SK-N-SH (cell line): ENCODE data around the gene TACC2. TPM values are rescaled to one million over a fixed set of nuclear protein-coding genes. Genes with fewer than 3 reads are reported as not detected.

Experiments
- CTCF ChIA-PET: fragments of 300-600, 350-600 bp; formaldehyde crosslinking; extraction: SDS; loops from one replicate; lab custom pipeline; 2021; lab: Yijun Ruan, JAX
- POLR2A ChIA-PET: fragments of 350-600 bp; sonication (Branson Sonifier 250); formaldehyde crosslinking; extraction: SDS; loops from one replicate; lab custom pipeline; 2020; ENCODE audit warnings: antibody characterized with exemption, inconsistent platforms; lab: Yijun Ruan, JAX
- DNase-seq: peaks from one replicate; pipeline ENCODE4 v3.0.0; 2012
- H2AFZ ChIP-seq: fragments of 200-600 bp; sonication (generic); 2 replicates; pipeline ENCODE4 v1.8.1; 2016; ENCODE audit warnings: antibody characterized with exemption, mild to moderate bottlenecking, low read depth
- H3F3A ChIP-seq: fragments of 200-600 bp; sonication (generic); replicated peaks from 2 replicates; pipeline ENCODE3; 2016; ENCODE audit warnings: antibody characterized with exemption, mild to moderate bottlenecking; ENCODE audit not compliant: insufficient read depth
- H3K27ac ChIP-seq, 2 experiments: fragments of 200-500 bp in 1 of 2; fragments of 200-600 bp in 1 of 2; sonication (Bioruptor generic) in 1 of 2; sonication (generic), shearing (Covaris generic) in 1 of 2; 2 replicates each; pipeline versions ENCODE4 v1.5.1 to v1.6.1; 2014 to 2016; ENCODE audit warnings: low read depth in 2 of 2, inconsistent platforms in 1 of 2, low read length in 1 of 2, mild to moderate bottlenecking in 1 of 2, mixed read lengths in 1 of 2
- H3K27me3 ChIP-seq: fragments of 200-600 bp; sonication (generic), shearing (Covaris generic); 2 replicates; pipeline ENCODE4 v1.6.1; 2016; ENCODE audit warnings: mixed run types; ENCODE audit not compliant: insufficient read depth
- H3K36me3 ChIP-seq, 2 experiments: fragments of 200-500 bp in 1 of 2; fragments of 200-600 bp in 1 of 2; sonication (Bioruptor generic) in 1 of 2; sonication (generic) in 1 of 2; replicated peaks in 1 of 2; 2 replicates each; pipeline versions ENCODE3 to v1.5.1; 2014 to 2016; ENCODE audit warnings: low read length in 1 of 2, mild to moderate bottlenecking in 1 of 2; ENCODE audit not compliant: insufficient read depth in 2 of 2, control insufficient read depth in 1 of 2
- H3K4me1 ChIP-seq, 2 experiments: fragments of 200-500 bp in 1 of 2; fragments of 200-600 bp in 1 of 2; sonication (Bioruptor generic) in 1 of 2; sonication (generic), shearing (Covaris generic) in 1 of 2; 2 replicates each; pipeline versions ENCODE4 v1.5.1 to v1.6.1; 2014 to 2016; ENCODE audit warnings: low read depth in 1 of 2, low read length in 1 of 2, mixed run types in 1 of 2; ENCODE audit not compliant: insufficient read depth in 2 of 2, control insufficient read depth in 1 of 2
- H3K4me2 ChIP-seq: fragments of 200-600 bp; sonication (generic), shearing (Covaris generic); 2 replicates; pipeline ENCODE4 v1.6.1; 2017; ENCODE audit warnings: mixed run types
- H3K4me3 ChIP-seq, 2 experiments: fragments of 200-500 bp in 1 of 2; fragments of 200-600 bp in 1 of 2; sonication (Bioruptor generic) in 1 of 2; sonication (generic), shearing (Covaris generic) in 1 of 2; 2 replicates each; pipeline versions ENCODE4 v1.5.1 to v1.8.1; 2014 to 2016; ENCODE audit warnings: low read depth in 2 of 2, inconsistent platforms in 1 of 2, low read length in 1 of 2, mild to moderate bottlenecking in 1 of 2, mixed read lengths in 1 of 2, moderate library complexity in 1 of 2
- H3K79me2 ChIP-seq: fragments of 200-600 bp; sonication (generic); 2 replicates; pipeline ENCODE4 v1.8.1; 2017; ENCODE audit warnings: mild to moderate bottlenecking; ENCODE audit not compliant: insufficient read depth
- H3K9ac ChIP-seq: fragments of 200-600 bp; sonication (generic); 2 replicates; pipeline ENCODE4 v1.6.1; 2017; ENCODE audit warnings: mixed run types
- H3K9me2 ChIP-seq: fragments of 200-600 bp; sonication (generic); 2 replicates; pipeline ENCODE4 v1.6.1; 2017; ENCODE audit warnings: mixed run types
- H3K9me3 ChIP-seq: fragments of 200-600 bp; sonication (generic); 2 replicates; pipeline ENCODE4 v1.6.1; 2017; ENCODE audit warnings: mixed run types, mild to moderate bottlenecking, moderate library complexity
- H4K20me1 ChIP-seq: fragments of 200-600 bp; sonication (generic); 2 replicates; pipeline ENCODE4 v1.6.1; 2017; ENCODE audit warnings: mild to moderate bottlenecking, mixed run types; ENCODE audit not compliant: insufficient read depth
- CHD2 ChIP-seq: fragments of 150-350 bp; IDR thresholded peaks from 2 replicates; pipeline ENCODE4 v1.6.1; 2018; ENCODE audit warnings: low read length; ENCODE audit not compliant: partially characterized antibody
- EZH2phosphoT487 ChIP-seq: fragments of 200-600 bp; sonication (generic); IDR thresholded peaks from 2 replicates; pipeline ENCODE4 v1.6.1; 2017; ENCODE audit warnings: low read depth, mixed run types, mild to moderate bottlenecking, antibody characterized with exemption, moderate library complexity, borderline replicate concordance
- GATA2 ChIP-seq: sonication (generic); formaldehyde crosslinking; IDR thresholded peaks from 2 replicates; pipeline ENCODE4 v1.5.0; 2020; ENCODE audit warnings: mild to moderate bottlenecking, missing genetic modification reagents
- JUND ChIP-seq: IDR thresholded peaks from 2 replicates; pipeline ENCODE4 v1.4.0; 2012
- MXI1 ChIP-seq: IDR thresholded peaks from 2 replicates; pipeline ENCODE4 v1.6.1; 2012; ENCODE audit warnings: mild to moderate bottlenecking, low read depth, low read length, improper control_type of control experiment
- POLR2AphosphoS5 ChIP-seq: IDR thresholded peaks from 2 replicates; pipeline ENCODE4 v1.6.1; 2012; ENCODE audit warnings: low read depth, low read length
- RFX5 ChIP-seq: IDR thresholded peaks from 2 replicates; pipeline ENCODE4 v1.6.1; 2012; ENCODE audit warnings: mild to moderate bottlenecking, improper control_type of control experiment, low read length
- RXRA ChIP-seq: IDR thresholded peaks from 2 replicates; pipeline ENCODE4 v1.4.0; 2012; ENCODE audit warnings: low read depth, mild to moderate bottlenecking, borderline replicate concordance
- TCF12 ChIP-seq: IDR thresholded peaks from 2 replicates; pipeline ENCODE4 v1.4.0; 2012
- YY1 ChIP-seq: IDR thresholded peaks from 2 replicates; pipeline ENCODE4 v1.4.0; 2012; ENCODE audit warnings: low read depth, mild to moderate bottlenecking
- WGBS: methylation state at CpG from one replicate; pipeline ENCODE4 v1.1.6; 2017; ENCODE audit warnings: low lambda C conversion rate; 5-methylcytosine and 5-hydroxymethylcytosine counted together
- polyA plus RNA-seq, 3 experiments: library from polyadenylated mRNA; depleted of rRNA; stranded (reverse); fragments of >200 nt; gene quantifications; 2 replicates each; pipeline ENCODE4 v1.2.3, GENCODE V29; 2012
- TF ChIP-seq, protein P1 (sequence below): IDR thresholded peaks from 2 replicates; pipeline ENCODE4 v1.4.0; 2012; ENCODE audit warnings: low read depth
- TF ChIP-seq, protein P2 (sequence below): IDR thresholded peaks from 2 replicates; pipeline ENCODE4 v1.4.0; 2012; ENCODE audit warnings: low read depth, borderline replicate concordance
- TF ChIP-seq, protein P3 (sequence below): IDR thresholded peaks from 2 replicates; pipeline ENCODE4; 2012
- TF ChIP-seq, protein P4 (sequence below): IDR thresholded peaks from 2 replicates; pipeline ENCODE4 v1.6.1; 2012; ENCODE audit warnings: mild to moderate bottlenecking, low read depth, low read length, moderate library complexity
- TF ChIP-seq, protein P5 (sequence below): fragments of 150-350 bp; IDR thresholded peaks from 2 replicates; pipeline ENCODE4 v1.6.1; 2016; ENCODE audit warnings: mild to moderate bottlenecking, low read depth, low read length

Gene TACC2
- polyA plus RNA-seq, 1 of the 3 experiments (the other 2 are of a cell fraction): 8.8 TPM

DNA sequence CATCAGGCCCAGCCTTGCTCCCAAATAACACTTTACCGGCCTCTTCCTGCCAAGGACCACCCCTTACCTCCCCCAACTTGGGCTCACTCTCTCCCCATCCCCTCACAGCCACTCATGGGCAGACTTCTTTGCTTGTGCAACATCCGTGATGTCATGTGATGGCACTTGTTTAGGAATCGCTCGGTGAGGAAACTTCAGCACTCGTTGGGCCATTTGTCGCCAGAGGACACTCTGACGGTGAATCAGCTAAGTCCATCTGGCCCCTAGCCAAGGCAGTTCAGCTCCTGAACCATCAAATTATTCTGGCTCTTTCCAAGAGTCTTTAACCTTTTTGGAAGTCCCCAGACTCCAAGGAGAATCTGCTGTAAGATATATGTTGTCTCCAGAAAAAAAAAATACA, 301.4 kb downstream of the TACC2 start (continued):
- no peak for TF ChIP-seq RXRA
- TF ChIP-seq, protein P1, sequence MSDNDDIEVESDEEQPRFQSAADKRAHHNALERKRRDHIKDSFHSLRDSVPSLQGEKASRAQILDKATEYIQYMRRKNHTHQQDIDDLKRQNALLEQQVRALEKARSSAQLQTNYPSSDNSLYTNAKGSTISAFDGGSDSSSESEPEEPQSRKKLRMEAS: no peak
- TF ChIP-seq, all 33 proteins: peak for 0

DNA sequence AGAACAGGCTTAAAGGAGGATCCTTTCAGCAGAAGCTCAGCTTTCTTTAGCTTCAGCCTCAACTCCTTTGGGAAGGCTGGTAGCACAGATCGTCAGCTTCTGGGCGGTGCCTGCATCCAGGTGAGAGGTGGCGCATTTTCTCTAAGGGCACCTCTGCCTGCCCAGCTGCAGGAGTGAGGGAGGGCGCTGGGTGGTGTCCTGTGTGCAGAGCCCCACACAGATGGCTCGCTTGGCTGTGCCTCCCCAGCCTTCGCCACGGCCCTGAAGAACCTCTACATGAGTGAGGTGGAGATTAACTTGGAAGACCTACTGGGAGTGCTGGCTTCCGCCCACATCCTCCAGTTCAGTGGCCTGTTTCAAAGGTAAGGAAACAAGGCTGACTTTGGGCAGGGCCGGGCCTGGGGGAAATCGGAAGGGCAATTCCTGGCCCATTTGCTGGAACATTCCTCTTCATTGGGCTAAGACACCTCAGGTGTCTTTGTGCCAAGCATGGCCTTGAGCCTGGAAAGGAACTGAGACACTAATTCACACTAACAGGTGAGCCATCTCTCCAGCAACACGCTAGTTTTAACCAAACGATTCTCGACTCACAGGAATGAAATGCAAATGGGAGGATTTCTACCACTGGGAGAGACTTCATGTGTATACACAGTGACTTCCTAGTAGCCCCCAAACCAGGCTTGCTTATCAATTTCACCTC, 302.0 kb downstream of the TACC2 start:
- no peaks in the 10 kb centered on the region for H3F3A ChIP-seq
- no peak overlapping the region for H3K9ac ChIP-seq
- ChIA-PET POLR2A (no interaction called here), CTCF (no interaction called here)
- H3K36me3 ChIP-seq: no peaks in the 10 kb centered on the region
- H3K4me1 ChIP-seq: no peaks in the 10 kb centered on the region; a peak in 1 of 4 replicates
- WGBS: 80% methylated on average over 8 of the region's 13 CpGs
- no peaks in the 10 kb centered on the region for H3K27me3 ChIP-seq
- no peaks in the 10 kb centered on the region for H3K79me2 ChIP-seq
- H3K27ac ChIP-seq: no peak overlapping the region
- H2AFZ ChIP-seq: no peak overlapping the region
- no peaks in the 10 kb centered on the region for H3K9me2 ChIP-seq
- H3K4me2 ChIP-seq: no peak overlapping the region
- no peaks in the 10 kb centered on the region for H3K9me3 ChIP-seq
- DNase-seq: no peak
- no peaks in the 10 kb centered on the region for H4K20me1 ChIP-seq
- H3K4me3 ChIP-seq: no peak overlapping the region
- TF ChIP-seq YY1 (no peak), JUND (no peak), POLR2AphosphoS5 (no peak), CHD2 (no peak)
- TF ChIP-seq, protein P2, sequence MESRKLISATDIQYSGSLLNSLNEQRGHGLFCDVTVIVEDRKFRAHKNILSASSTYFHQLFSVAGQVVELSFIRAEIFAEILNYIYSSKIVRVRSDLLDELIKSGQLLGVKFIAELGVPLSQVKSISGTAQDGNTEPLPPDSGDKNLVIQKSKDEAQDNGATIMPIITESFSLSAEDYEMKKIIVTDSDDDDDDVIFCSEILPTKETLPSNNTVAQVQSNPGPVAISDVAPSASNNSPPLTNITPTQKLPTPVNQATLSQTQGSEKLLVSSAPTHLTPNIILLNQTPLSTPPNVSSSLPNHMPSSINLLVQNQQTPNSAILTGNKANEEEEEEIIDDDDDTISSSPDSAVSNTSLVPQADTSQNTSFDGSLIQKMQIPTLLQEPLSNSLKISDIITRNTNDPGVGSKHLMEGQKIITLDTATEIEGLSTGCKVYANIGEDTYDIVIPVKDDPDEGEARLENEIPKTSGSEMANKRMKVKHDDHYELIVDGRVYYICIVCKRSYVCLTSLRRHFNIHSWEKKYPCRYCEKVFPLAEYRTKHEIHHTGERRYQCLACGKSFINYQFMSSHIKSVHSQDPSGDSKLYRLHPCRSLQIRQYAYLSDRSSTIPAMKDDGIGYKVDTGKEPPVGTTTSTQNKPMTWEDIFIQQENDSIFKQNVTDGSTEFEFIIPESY: no peak
- TF ChIP-seq, protein P3, sequence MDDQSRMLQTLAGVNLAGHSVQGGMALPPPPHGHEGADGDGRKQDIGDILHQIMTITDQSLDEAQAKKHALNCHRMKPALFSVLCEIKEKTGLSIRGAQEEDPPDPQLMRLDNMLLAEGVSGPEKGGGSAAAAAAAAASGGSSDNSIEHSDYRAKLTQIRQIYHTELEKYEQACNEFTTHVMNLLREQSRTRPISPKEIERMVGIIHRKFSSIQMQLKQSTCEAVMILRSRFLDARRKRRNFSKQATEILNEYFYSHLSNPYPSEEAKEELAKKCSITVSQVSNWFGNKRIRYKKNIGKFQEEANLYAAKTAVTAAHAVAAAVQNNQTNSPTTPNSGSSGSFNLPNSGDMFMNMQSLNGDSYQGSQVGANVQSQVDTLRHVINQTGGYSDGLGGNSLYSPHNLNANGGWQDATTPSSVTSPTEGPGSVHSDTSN: no peak
- TF ChIP-seq, all 33 proteins: peak for 0

DNA sequence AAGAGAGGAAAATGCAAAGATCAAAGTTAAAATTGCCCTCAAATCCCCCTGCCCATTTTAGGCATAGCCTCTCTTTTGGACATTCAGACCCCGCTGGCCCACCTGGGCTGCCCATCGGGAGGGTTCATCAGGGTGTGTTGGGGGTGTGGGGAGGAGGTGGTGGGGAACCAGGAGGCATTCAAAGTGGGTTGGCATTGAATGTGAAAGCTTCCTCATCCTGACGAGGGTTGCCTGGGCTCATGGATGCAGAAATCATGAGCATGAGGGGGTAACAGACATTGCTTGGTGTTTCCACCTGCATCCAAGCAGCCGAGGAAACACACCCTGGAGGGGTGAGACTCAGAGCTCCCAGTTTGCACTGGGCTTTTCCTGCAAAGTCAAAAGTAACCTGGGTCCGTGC, 302.8 kb downstream of the TACC2 start:
- no peak overlapping the region for H3K27ac ChIP-seq
- H3K9me3 ChIP-seq: no peaks in the 10 kb centered on the region
- no peaks in the 10 kb centered on the region; the same call in 1 of the 2 replicates for H3K27me3 ChIP-seq
- no peaks in the 10 kb centered on the region; a peak in 1 of 4 replicates for H3K4me1 ChIP-seq
- POLR2A ChIA-PET: no interaction called here
- CTCF ChIA-PET: interaction anchor here (1.0 to 2.3 kb wide), 2 partner anchors 24 to 144 kb away, joined by 3 to 7 read pairs; no protein-coding TSS in a partner anchor
- no peak overlapping the region for H3K4me3 ChIP-seq
- no peaks in the 10 kb centered on the region for H3F3A ChIP-seq
- DNase-seq: no peak
- no peaks in the 10 kb centered on the region for H3K36me3 ChIP-seq
- no peaks in the 10 kb centered on the region for H4K20me1 ChIP-seq
- H3K9me2 ChIP-seq: no peaks in the 10 kb centered on the region
- H3K4me2 ChIP-seq: no peak overlapping the region
- H3K9ac ChIP-seq: no peak overlapping the region
- no peaks in the 10 kb centered on the region for H3K79me2 ChIP-seq
- WGBS: 69% methylated on average over 5 of the region's 5 CpGs
- no peak overlapping the region for H2AFZ ChIP-seq
- no peak for TF ChIP-seq EZH2phosphoT487
- TF ChIP-seq MXI1: no peak
- TF ChIP-seq, protein P4, sequence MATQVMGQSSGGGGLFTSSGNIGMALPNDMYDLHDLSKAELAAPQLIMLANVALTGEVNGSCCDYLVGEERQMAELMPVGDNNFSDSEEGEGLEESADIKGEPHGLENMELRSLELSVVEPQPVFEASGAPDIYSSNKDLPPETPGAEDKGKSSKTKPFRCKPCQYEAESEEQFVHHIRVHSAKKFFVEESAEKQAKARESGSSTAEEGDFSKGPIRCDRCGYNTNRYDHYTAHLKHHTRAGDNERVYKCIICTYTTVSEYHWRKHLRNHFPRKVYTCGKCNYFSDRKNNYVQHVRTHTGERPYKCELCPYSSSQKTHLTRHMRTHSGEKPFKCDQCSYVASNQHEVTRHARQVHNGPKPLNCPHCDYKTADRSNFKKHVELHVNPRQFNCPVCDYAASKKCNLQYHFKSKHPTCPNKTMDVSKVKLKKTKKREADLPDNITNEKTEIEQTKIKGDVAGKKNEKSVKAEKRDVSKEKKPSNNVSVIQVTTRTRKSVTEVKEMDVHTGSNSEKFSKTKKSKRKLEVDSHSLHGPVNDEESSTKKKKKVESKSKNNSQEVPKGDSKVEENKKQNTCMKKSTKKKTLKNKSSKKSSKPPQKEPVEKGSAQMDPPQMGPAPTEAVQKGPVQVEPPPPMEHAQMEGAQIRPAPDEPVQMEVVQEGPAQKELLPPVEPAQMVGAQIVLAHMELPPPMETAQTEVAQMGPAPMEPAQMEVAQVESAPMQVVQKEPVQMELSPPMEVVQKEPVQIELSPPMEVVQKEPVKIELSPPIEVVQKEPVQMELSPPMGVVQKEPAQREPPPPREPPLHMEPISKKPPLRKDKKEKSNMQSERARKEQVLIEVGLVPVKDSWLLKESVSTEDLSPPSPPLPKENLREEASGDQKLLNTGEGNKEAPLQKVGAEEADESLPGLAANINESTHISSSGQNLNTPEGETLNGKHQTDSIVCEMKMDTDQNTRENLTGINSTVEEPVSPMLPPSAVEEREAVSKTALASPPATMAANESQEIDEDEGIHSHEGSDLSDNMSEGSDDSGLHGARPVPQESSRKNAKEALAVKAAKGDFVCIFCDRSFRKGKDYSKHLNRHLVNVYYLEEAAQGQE: no peak
- no peak for TF ChIP-seq GATA2
- no peak for TF ChIP-seq JUND
- no peak for TF ChIP-seq RFX5
- no peak for TF ChIP-seq TCF12
- no peak for TF ChIP-seq CHD2
- no peak for TF ChIP-seq POLR2AphosphoS5
- TF ChIP-seq, protein P5, sequence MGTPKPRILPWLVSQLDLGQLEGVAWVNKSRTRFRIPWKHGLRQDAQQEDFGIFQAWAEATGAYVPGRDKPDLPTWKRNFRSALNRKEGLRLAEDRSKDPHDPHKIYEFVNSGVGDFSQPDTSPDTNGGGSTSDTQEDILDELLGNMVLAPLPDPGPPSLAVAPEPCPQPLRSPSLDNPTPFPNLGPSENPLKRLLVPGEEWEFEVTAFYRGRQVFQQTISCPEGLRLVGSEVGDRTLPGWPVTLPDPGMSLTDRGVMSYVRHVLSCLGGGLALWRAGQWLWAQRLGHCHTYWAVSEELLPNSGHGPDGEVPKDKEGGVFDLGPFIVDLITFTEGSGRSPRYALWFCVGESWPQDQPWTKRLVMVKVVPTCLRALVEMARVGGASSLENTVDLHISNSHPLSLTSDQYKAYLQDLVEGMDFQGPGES: no peak
